Ovary (tissue), 9 donors: ENCODE measurements around the gene RPS27. TPM values are rescaled to one million over a fixed set of nuclear protein-coding genes. Genes with fewer than 3 reads are reported as not detected.
"Not testable (repeated sequence)": the region's sequence is repeated elsewhere in the genome, so short reads cannot be mapped to it uniquely, and the experiment has no call there.

Experiments
- DNase-seq, 5 donors: peaks; one replicate each; pipeline ENCODE4 v3.0.0-alpha.2; 2019 to 2020
- H3K27ac ChIP-seq, 2 donors: fragments of 200-600 bp; one replicate each; pipeline versions ENCODE4 v1.5.1 to v1.8.0; 2019 to 2022
- H3K27me3 ChIP-seq: fragments of 200-600 bp; one replicate; pipeline ENCODE4 v1.8.0; 2022
- H3K36me3 ChIP-seq: fragments of 200-600 bp; sonication (generic); one replicate; pipeline ENCODE4 v1.5.1; 2019
- H3K4me1 ChIP-seq: one replicate; pipeline ENCODE4 v1.8.1; 2013; ENCODE audit warnings: mild to moderate bottlenecking, moderate library complexity; ENCODE audit not compliant: insufficient read depth
- H3K4me3 ChIP-seq: fragments of 200-600 bp; sonication (generic); one replicate; pipeline ENCODE4 v1.5.1; 2017
- H3K9me3 ChIP-seq, 2 donors: fragments of 200-600 bp in 1 of 2; sonication (generic) in 1 of 2; one replicate each; pipeline versions ENCODE4 v1.5.1 to v1.8.1; 2013 to 2019; ENCODE audit warnings: mild to moderate bottlenecking in 1 of 2, moderate library complexity in 1 of 2
- CTCF ChIP-seq, 3 donors: fragments of 450-650 bp in 2 of 3; fragments of 200-600 bp in 1 of 3; IDR thresholded peaks; one replicate each; pipeline versions ENCODE4 v1.5.1 to v1.8.0; 2016 to 2022; ENCODE audit warnings: antibody characterized with exemption in 3 of 3, mild to moderate bottlenecking in 1 of 3
- EP300 ChIP-seq: sonication (generic); formaldehyde crosslinking; IDR thresholded peaks from one replicate; pipeline ENCODE4 v1.6.1; 2017; ENCODE audit warnings: antibody characterized with exemption
- POLR2A ChIP-seq: fragments of 450-650 bp; IDR thresholded peaks from one replicate; pipeline ENCODE4 v1.6.1; 2017; ENCODE audit warnings: antibody characterized with exemption, mild to moderate bottlenecking, moderate library complexity
- WGBS, 3 donors: extraction: QIAGEN DNeasy Blood & Tissue Kit in 1 of 3; methylation state at CpG; one replicate each; pipeline versions ENCODE4 v1.1.5 to v1.1.7; 2013 to 2017; 5-methylcytosine and 5-hydroxymethylcytosine counted together
- intact Hi-C, 4 donors: fragments of 100-400 bp; cut with DNase I; formaldehyde crosslinking; loops; one replicate each; pipeline versions ENCODE4 v1.11.0 to v1.15.1; 2022 to 2023
- polyA plus RNA-seq, 2 donors: library from polyadenylated mRNA; stranded (reverse); fragments of 200-250 nt in 1 of 2; fragments of 350-450 nt in 1 of 2; fragmentation: Illumina TruSeq in 1 of 2; extraction: RNeasy Lipid Tissue Mini Kit (QIAGEN cat#74804) in 1 of 2; gene quantifications; one replicate each; pipeline ENCODE4 v1.2.3, GENCODE V29; 2013 to 2014
- total RNA-seq, 7 donors: library from RNA; depleted of rRNA in 2 of 7; stranded (reverse); fragments of >200 nt in 2 of 7; fragmentation: NEBNext Ultra II Directional in 3 of 7; extraction: Animal tissue kit (Norgen Biotek cat#: 25700) in 3 of 7; gene quantifications; one replicate each; pipeline versions ENCODE4 v1.1.0 to v1.2.4, GENCODE V29; 2016 to 2023
- donor health status: DM: no; HTN: no; CAD: no; lungs with moderate emphysema.
- donor health status: DM: no; HTN: no; CAD: no.
- donor health status: Bipolar disorder and iron deficiency.
- donor health status: DM: yes; HTN: yes; CAD: no.
- donor health status: DM: no; HTN: no; CAD: no.
- donor health status: DM: yes; HTN: yes; CAD: no.

The RPS27 gene
- total and polyA plus RNA-seq, 9 donors, result 3,441 to 24,704 (median 5,398) TPM

GRCh38 chr1:153991806-153992205 lies 1.2 kb downstream of the RPS27 start:
- DNase-seq, result no peak
- H3K27me3 ChIP-seq, result no peaks in the 10 kb centered on the region
- WGBS, 3 donors, result 86 to 94% (median 87%) methylated on average over 2 of the region's 2 CpGs
- peak overlapping the region in 1 of 2 donors; percentile 85 for H3K27ac ChIP-seq
- no peaks in the 10 kb centered on the region for H3K9me3 ChIP-seq
- peak overlapping the region; percentile 83 for H3K4me3 ChIP-seq
- intact Hi-C loops, result no loop called here
- peaks cover 10% of the 10 kb centered on the region for H3K4me1 ChIP-seq
- TF ChIP-seq EP300, result no peak
- TF ChIP-seq POLR2A, result no peak
- no peaks in the 10 kb centered on the region for H3K36me3 ChIP-seq

- Histone ChIP-seq H3K36me3 (no peaks in the 10 kb centered on the region), H3K27ac (no peak overlapping the region), H3K9me3 (no peaks in the 10 kb centered on the region), H3K4me1 (peaks cover 7% of the 10 kb centered on the region), H3K27me3 (no peaks in the 10 kb centered on the region), H3K4me3 (no peak overlapping the region)
- intact Hi-C loops, result no loop called here
- WGBS, 3 donors, result 11 to 19% (median 18%) methylated on average over 3 of the region's 3 CpGs
- TF ChIP-seq POLR2A (no peak), EP300 (no peak), CTCF (IDR thresholded peaks at IDR 0.05) (no peak)
- DNase-seq, result no peak
Measured at GRCh38 chr1:153995202-153995601, 4.6 kb downstream of the RPS27 start.

GRCh38 chr1:153995640-153996039 lies 5.1 kb downstream of the RPS27 start:
- 84 to 90% (median 84%) methylated on average over 11 of the region's 11 CpGs for WGBS, 3 donors
- peaks cover 7% of the 10 kb centered on the region for H3K4me1 ChIP-seq
- intact Hi-C loops, result no loop called here

GRCh38 chr1:153996882-153997281 lies 6.3 kb downstream of the RPS27 start:
- WGBS, 3 donors, result 92 to 94% (median 94%) methylated on average over 10 of the region's 10 CpGs
- H3K4me1 ChIP-seq, intact Hi-C loops: not testable (repeated sequence)

More at GRCh38 chr1:153995640-153996039, 5.1 kb downstream of the RPS27 start:
- no peaks in the 10 kb centered on the region for H3K27me3 ChIP-seq
- no peak for DNase-seq
- H3K27ac ChIP-seq, result no peak overlapping the region
- no peaks in the 10 kb centered on the region for H3K36me3 ChIP-seq
- TF ChIP-seq CTCF (IDR thresholded peaks at IDR 0.05) (no peak), EP300 (no peak), POLR2A (no peak)
- no peak overlapping the region for H3K4me3 ChIP-seq
- H3K9me3 ChIP-seq, result no peaks in the 10 kb centered on the region

GRCh38 chr1:154000420-154000819 lies 9.9 kb downstream of the RPS27 start:
- H3K27me3 ChIP-seq, result no peaks in the 10 kb centered on the region
- peaks cover 3% of the 10 kb centered on the region for H3K4me1 ChIP-seq
- no peak overlapping the region for H3K4me3 ChIP-seq
- no peaks in the 10 kb centered on the region for H3K9me3 ChIP-seq
- 74 to 80% (median 74%) methylated on average over 4 of the region's 4 CpGs for WGBS, 3 donors
- no peak overlapping the region for H3K27ac ChIP-seq
- intact Hi-C loops, result no loop called here
- H3K36me3 ChIP-seq, result no peaks in the 10 kb centered on the region
- TF ChIP-seq EP300, result no peak
- DNase-seq, result no peak

More at GRCh38 chr1:153996882-153997281, 6.3 kb downstream of the RPS27 start:
- H3K27me3 ChIP-seq, H3K27ac ChIP-seq, H3K36me3 ChIP-seq, DNase-seq, H3K9me3 ChIP-seq, H3K4me3 ChIP-seq: not testable (repeated sequence)

GRCh38 chr1:154006136-154006535 lies 15.6 kb downstream of the RPS27 start:
- no peaks in the 10 kb centered on the region for H3K9me3 ChIP-seq
- no peaks in the 10 kb centered on the region for H3K36me3 ChIP-seq
- no peak for TF ChIP-seq CTCF (IDR thresholded peaks at IDR 0.05)
- no peak for TF ChIP-seq POLR2A
- no peak for TF ChIP-seq EP300
- DNase-seq, result no peak
- H3K4me1 ChIP-seq, result no peaks in the 10 kb centered on the region
- WGBS, 3 donors, result 84 to 94% (median 90%) methylated on average over 3 of the region's 3 CpGs
- intact Hi-C loops, result no loop called here
- H3K27ac ChIP-seq, result no peak overlapping the region
- no peaks in the 10 kb centered on the region for H3K27me3 ChIP-seq
- H3K4me3 ChIP-seq, result no peak overlapping the region
